IMR-90 (cell line): ENCODE measurements around the gene CITED2. TPM values are rescaled to one million over a fixed set of nuclear protein-coding genes. Genes with fewer than 3 reads are reported as not detected.
A peak's percentile ranks its signal among the peaks of the same experiment; 100 is the strongest.

Experiments
- ATAC-seq: fragments of 200-7000 bp; cut with Tn5 transposase; 2 replicates; pipeline ENCODE4 v1.9.1; 2020; ENCODE audit warnings: low read depth, mild to moderate bottlenecking, moderate library complexity
- BruUV-seq: library from RNA; stranded (reverse); fragments of 400-500 nt; replicated peaks from 2 replicates; lab custom pipeline; 2021; lab: Mats Ljungman, UMichigan
- CTCF ChIA-PET: fragments of 300-600 bp; formaldehyde crosslinking; extraction: SDS; loops from one replicate; lab custom pipeline; 2021; ENCODE audit warnings: antibody characterized with exemption; lab: Yijun Ruan, JAX
- POLR2A ChIA-PET: fragments of 300-600 bp; sonication (Branson Sonifier 250); formaldehyde crosslinking; loops from one replicate; lab custom pipeline; 2022; ENCODE audit warnings: antibody characterized with exemption; ENCODE audit not compliant: unreplicated experiment; lab: Charles Lee
- DNase-seq: peaks from one replicate; pipeline ENCODE4 v3.0.0; 2013
- H2AFZ ChIP-seq: replicated peaks from 2 replicates; pipeline ENCODE3; 2013; ENCODE audit warnings: low read length, mild to moderate bottlenecking; ENCODE audit not compliant: poor library complexity
- H2AK5ac ChIP-seq: 2 replicates; pipeline ENCODE4 v1.6.1; 2013; ENCODE audit warnings: low read depth, low read length, inconsistent platforms
- H2AK9ac ChIP-seq: replicated peaks from 2 replicates; pipeline ENCODE3; 2013; ENCODE audit warnings: mild to moderate bottlenecking, low read depth, low read length, moderate library complexity; ENCODE audit not compliant: poor library complexity
- H2BK120ac ChIP-seq: 2 replicates; pipeline ENCODE4 v1.6.1; 2013; ENCODE audit warnings: low read depth, low read length, inconsistent platforms
- H2BK15ac ChIP-seq: 3 replicates; pipeline ENCODE4 v1.6.1; 2013; ENCODE audit warnings: low read depth, low read length, inconsistent platforms
- H2BK20ac ChIP-seq: 2 replicates; pipeline ENCODE4 v1.6.1; 2013; ENCODE audit warnings: low read depth, mild to moderate bottlenecking, inconsistent platforms, low read length, moderate library complexity
- H2BK5ac ChIP-seq: 2 replicates; pipeline ENCODE4 v1.6.1; 2013; ENCODE audit warnings: mild to moderate bottlenecking, low read depth, low read length, inconsistent platforms; ENCODE audit not compliant: poor library complexity, severe bottlenecking
- H3K14ac ChIP-seq: replicated peaks from 2 replicates; pipeline ENCODE4 v1.6.1; 2013; ENCODE audit warnings: low read depth, low read length, inconsistent platforms
- H3K18ac ChIP-seq: 2 replicates; pipeline ENCODE4 v1.6.1; 2013; ENCODE audit warnings: low read depth, low read length, control low read depth
- H3K23ac ChIP-seq: 2 replicates; pipeline ENCODE4 v1.6.1; 2013; ENCODE audit warnings: low read depth, low read length, inconsistent platforms
- H3K27ac ChIP-seq: 2 replicates; pipeline ENCODE4 v1.5.1; 2013; ENCODE audit warnings: mild to moderate bottlenecking, control low read depth, low read length; ENCODE audit not compliant: insufficient read depth
- H3K27me3 ChIP-seq: 2 replicates; pipeline ENCODE4 v1.6.1; 2013; ENCODE audit warnings: low read length; ENCODE audit not compliant: control insufficient read depth, insufficient read depth
- H3K36me3 ChIP-seq: 2 replicates; pipeline ENCODE4 v1.6.1; 2013; ENCODE audit warnings: low read length, mixed read lengths; ENCODE audit not compliant: control insufficient read depth, insufficient read depth
- H3K4ac ChIP-seq: 2 replicates; pipeline ENCODE4 v1.6.1; 2013; ENCODE audit warnings: low read depth, low read length, inconsistent platforms
- H3K4me1 ChIP-seq: 2 replicates; pipeline ENCODE4 v1.6.1; 2013; ENCODE audit warnings: low read length, mixed read lengths; ENCODE audit not compliant: control insufficient read depth, insufficient read depth
- H3K4me2 ChIP-seq: 2 replicates; pipeline ENCODE4 v1.6.1; 2013; ENCODE audit warnings: low read depth, mild to moderate bottlenecking, control low read depth, low read length, moderate library complexity
- H3K4me3 ChIP-seq: 2 replicates; pipeline ENCODE4 v1.5.1; 2013; ENCODE audit warnings: low read depth, mild to moderate bottlenecking, control low read depth, low read length, moderate library complexity; ENCODE audit not compliant: insufficient read depth
- H3K56ac ChIP-seq: 2 replicates; pipeline ENCODE4 v1.6.1; 2013; ENCODE audit warnings: low read length, inconsistent platforms; ENCODE audit not compliant: insufficient read depth; ENCODE audit errors: extremely low read depth
- H3K79me1 ChIP-seq, 2 experiments: 2 replicates each; pipeline ENCODE4 v1.6.1; 2013; ENCODE audit warnings: low read length in 2 of 2, inconsistent platforms in 1 of 2, low read depth in 1 of 2
- H3K9ac ChIP-seq: 2 replicates; pipeline ENCODE4 v1.6.1; 2013; ENCODE audit warnings: low read depth, low read length, control low read depth
- H3K9me1 ChIP-seq: 2 replicates; pipeline ENCODE4 v1.6.1; 2013; ENCODE audit warnings: low read length, inconsistent platforms; ENCODE audit not compliant: insufficient read depth
- H3K9me3 ChIP-seq: 2 replicates; pipeline ENCODE4 v1.6.1; 2013; ENCODE audit warnings: low read length; ENCODE audit not compliant: control insufficient read depth, insufficient read depth
- H4K20me1 ChIP-seq: 2 replicates; pipeline ENCODE4 v1.6.1; 2013; ENCODE audit warnings: low read length, inconsistent platforms; ENCODE audit not compliant: insufficient read depth
- H4K5ac ChIP-seq: 2 replicates; pipeline ENCODE4 v1.6.1; 2013; ENCODE audit warnings: mild to moderate bottlenecking, low read depth, low read length, control low read depth
- H4K8ac ChIP-seq, 2 experiments: 2 replicates each; pipeline ENCODE4 v1.6.1; 2013; ENCODE audit warnings: low read depth in 2 of 2, low read length in 2 of 2, control low read depth in 1 of 2, inconsistent platforms in 1 of 2
- H4K91ac ChIP-seq: 2 replicates; pipeline ENCODE4 v1.6.1; 2013; ENCODE audit warnings: low read depth, low read length, inconsistent platforms; ENCODE audit not compliant: insufficient read depth
- CEBPB ChIP-seq: IDR thresholded peaks from 2 replicates; pipeline ENCODE4 v1.6.1; 2012; ENCODE audit warnings: low read depth, low read length, improper control_type of control experiment
- POLR2A ChIP-seq: IDR thresholded peaks from 2 replicates; pipeline ENCODE4 v1.6.1; 2012; ENCODE audit warnings: mild to moderate bottlenecking, low read depth, low read length
- WGBS, 2 experiments: methylation state at CpG; one replicate each; pipeline versions ENCODE4 v1.1.5 to v1.1.7; 2013; ENCODE audit warnings: missing lambda C conversion rate in 2 of 2; ENCODE audit not compliant: insufficient read length in 1 of 2; ENCODE audit errors: extremely low coverage in 2 of 2; 5-methylcytosine and 5-hydroxymethylcytosine counted together
- dilution Hi-C: fragments of 300-500 bp; cut with HindIII; formaldehyde crosslinking; loops from one replicate; pipeline ENCODE4 v1.14.3; 2018; ENCODE audit warnings: low sequenced_read_pairs; ENCODE audit not compliant: unreplicated experiment
- in situ Hi-C: fragments of 300-500 bp; cut with MboI; formaldehyde crosslinking; loops from 3 replicates; pipeline ENCODE4 v1.14.3; 2019; ENCODE audit warnings: low sequenced_read_pairs, inconsistent platforms, mixed read lengths
- intact Hi-C: fragments of 100-400 bp; cut with micrococcal nuclease; formaldehyde crosslinking; loops from 2 replicates; pipeline ENCODE4 v1.10.0; 2022
- polyA plus RNA-seq, 3 experiments: library from polyadenylated mRNA; depleted of rRNA; stranded (reverse); fragments of >200 nt; gene quantifications; 2 replicates each; pipeline ENCODE4 v1.2.3, GENCODE V29; 2012; ENCODE audit warnings: low replicate concordance in 1 of 3
- total RNA-seq: library from RNA; depleted of rRNA; stranded (reverse); fragments of >200 nt; gene quantifications from 2 replicates; pipeline ENCODE4 v1.2.3, GENCODE V29; 2012

Gene CITED2
- total and polyA plus RNA-seq, 2 of the 4 experiments (the other 2 are of a cell fraction): 163 to 483 TPM

DNA sequence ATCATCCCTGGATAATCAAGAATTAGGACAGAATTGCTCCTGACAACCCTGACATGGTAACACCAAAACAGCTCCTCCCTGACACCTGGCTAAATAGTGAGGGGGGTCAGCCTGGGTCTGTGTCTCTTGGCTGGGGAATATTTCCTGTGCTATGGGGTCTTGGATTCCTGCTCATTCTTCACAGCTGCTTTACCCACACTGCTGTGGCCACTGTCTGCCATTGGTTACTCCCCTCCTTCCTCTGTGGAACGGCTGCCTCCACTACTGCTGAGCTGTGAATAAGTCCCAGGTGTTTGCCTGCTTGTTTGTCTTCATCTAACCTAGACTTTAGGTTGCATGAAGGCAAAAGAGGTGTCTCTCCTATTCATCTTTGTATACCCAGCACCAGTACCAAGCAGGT is 48.8 kb downstream of the CITED2 start:
- H3K4me3 ChIP-seq: no peak overlapping the region
- ATAC-seq (no peak), DNase-seq (no peak)
- ChIA-PET CTCF (no interaction called here), POLR2A (no interaction called here)
- H3K4me2 ChIP-seq: no peak overlapping the region
- no peaks in the 10 kb centered on the region for H3K9me3 ChIP-seq
- H2AK9ac ChIP-seq: peak overlapping the region; percentile 74
- no peaks in the 10 kb centered on the region for H3K9me1 ChIP-seq
- no peak overlapping the region for H2BK20ac ChIP-seq
- WGBS, 2 experiments: 29% methylated on average over 1 of the region's 1 CpG; no CpG with 5 or more reads in 1 of the 2 experiments
- no peak overlapping the region for H3K23ac ChIP-seq
- no peak overlapping the region for H3K14ac ChIP-seq
- no peak overlapping the region for H4K8ac ChIP-seq
- H4K91ac ChIP-seq: no peak overlapping the region
- no peak overlapping the region for H3K9ac ChIP-seq
- H2AK5ac ChIP-seq: no peak overlapping the region
- H4K5ac ChIP-seq: no peak overlapping the region
- H3K79me1 ChIP-seq: no peaks in the 10 kb centered on the region
- H3K4ac ChIP-seq: no peak overlapping the region
- no peaks in the 10 kb centered on the region for H4K20me1 ChIP-seq
- TF ChIP-seq CEBPB (no peak), POLR2A (no peak)
- dilution Hi-C loops: no loop called here
- H3K56ac ChIP-seq: no peak overlapping the region
- H3K4me1 ChIP-seq: peaks cover 3% of the 10 kb centered on the region; the same call in 1 of the 2 replicates
- no peaks in the 10 kb centered on the region for H3K27me3 ChIP-seq
- H2AFZ ChIP-seq: peak overlapping the region; percentile 1
- no peak overlapping the region for H3K27ac ChIP-seq
- H2BK5ac ChIP-seq: no peak overlapping the region
- no peak overlapping the region for H2BK15ac ChIP-seq
- H2BK120ac ChIP-seq: no peak overlapping the region
- no peak overlapping the region; the same call in 1 of the 2 replicates for H3K18ac ChIP-seq
- in situ Hi-C loops: no loop called here
- no peaks in the 10 kb centered on the region for H3K36me3 ChIP-seq
- intact Hi-C loops: no loop called here
- BruUV-seq: no TSS peak
